Psoas muscle (tissue), 8 donors: ENCODE results near the gene KCTD18. TPM values are rescaled to one million over a fixed set of nuclear protein-coding genes. Genes with fewer than 3 reads are reported as not detected.

Experiments
- ATAC-seq, 4 donors: fragments of 200-7000 bp; cut with Tn5 transposase; one replicate each; pipeline ENCODE4 v1.9.1; 2020; ENCODE audit warnings: moderate library complexity in 3 of 4, mild to moderate bottlenecking in 2 of 4
- DNase-seq, 2 donors: peaks; one replicate each; pipeline ENCODE4 v3.0.0-alpha.2; 2020
- H3K27ac ChIP-seq: fragments of 200-600 bp; one replicate; pipeline ENCODE4 v1.8.0; 2022
- H3K27me3 ChIP-seq, 3 donors: fragments of 200-600 bp in 1 of 3; one replicate each; pipeline versions ENCODE4 v1.6.1 to v1.8.0; 2013 to 2022; ENCODE audit warnings: low read length in 2 of 3, mild to moderate bottlenecking in 2 of 3, moderate library complexity in 1 of 3; ENCODE audit not compliant: insufficient read depth in 3 of 3
- H3K36me3 ChIP-seq, 2 donors: fragments of 200-600 bp in 1 of 2; one replicate each; pipeline versions ENCODE4 v1.6.1 to v1.8.0; 2013 to 2022; ENCODE audit warnings: low read depth in 1 of 2, mild to moderate bottlenecking in 1 of 2, moderate library complexity in 1 of 2; ENCODE audit not compliant: insufficient read depth in 1 of 2
- H3K4me1 ChIP-seq: fragments of 200-600 bp; one replicate; pipeline ENCODE4 v1.8.0; 2022
- H3K4me3 ChIP-seq: fragments of 200-600 bp; one replicate; pipeline ENCODE4 v1.8.0; 2022; ENCODE audit warnings: mild to moderate bottlenecking
- H3K9me3 ChIP-seq: fragments of 200-600 bp; one replicate; pipeline ENCODE4 v1.8.0; 2022
- CTCF ChIP-seq: fragments of 200-600 bp; IDR thresholded peaks from one replicate; pipeline ENCODE4 v1.8.0; 2022; ENCODE audit warnings: antibody characterized with exemption
- WGBS, 3 donors: extraction: QIAGEN DNeasy Blood & Tissue Kit; methylation state at CpG; one replicate each; pipeline versions ENCODE4 v1.1.6 to v1.1.7; 2013; 5-methylcytosine and 5-hydroxymethylcytosine counted together
- intact Hi-C, 2 donors: fragments of 100-400 bp; cut with DNase I; formaldehyde crosslinking; loops; one replicate each; pipeline versions ENCODE4 v1.11.0 to v1.14.2; 2022
- polyA plus RNA-seq, 3 donors: library from polyadenylated mRNA; stranded (reverse); fragments of 200-250 nt; gene quantifications; one replicate each; pipeline ENCODE4 v1.2.3, GENCODE V29; 2013
- total RNA-seq, 4 donors: library from RNA; stranded (reverse); fragmentation: NEBNext Ultra II Directional in 2 of 4; extraction: Animal tissue kit (Norgen Biotek cat#: 25700) in 2 of 4; gene quantifications; one replicate each; pipeline versions ENCODE4 v1.2.1 to v1.2.4, GENCODE V29; 2021 to 2023
- donor health status: healthy with polysubstance abuse.
- donor health status: DM: no; HTN: no; CAD: no; lungs with moderate emphysema.
- donor health status: Bipolar disorder and iron deficiency.
- donor health status: healthy.
- donor health status: DM: yes; HTN: yes; CAD: no.
- donor health status: DM: no; HTN: no; CAD: no.
- donor health status: DM: no; HTN: no; CAD: no.
- donor health status: DM: yes; HTN: yes; CAD: no.

KCTD18 gene
- total and polyA plus RNA-seq, 7 donors, result 7.1 to 24.0 (median 10.3) TPM

- intact Hi-C loops, result no loop called here
- H3K27ac ChIP-seq, result no peak overlapping the region
- peaks cover 7% of the 10 kb centered on the region for H3K4me1 ChIP-seq
- no peak for DNase-seq
- no peaks in the 10 kb centered on the region for H3K36me3 ChIP-seq
- peaks cover 0 to 8% (median 3%) of the 10 kb centered on the region in 3 donors for H3K27me3 ChIP-seq
- WGBS, 3 donors, result 52 to 59% (median 58%) methylated on average over 2 of the region's 2 CpGs
- TF ChIP-seq CTCF, result no peak
- H3K9me3 ChIP-seq, result no peaks in the 10 kb centered on the region
- H3K4me3 ChIP-seq, result no peak overlapping the region
- ATAC-seq, result no peak
Observed at GRCh38 chr2:200523604-200524003, 13.7 kb upstream of the KCTD18 start.

- intact Hi-C loops, result no loop called here
- Histone ChIP-seq H3K9me3 (no peaks in the 10 kb centered on the region), H3K4me3 (no peak overlapping the region), H3K27ac (no peak overlapping the region), H3K36me3 (no peaks in the 10 kb centered on the region), H3K27me3 (peaks cover 0 to 8% (median 3%) of the 10 kb centered on the region in 3 donors), H3K4me1 (peaks cover 7% of the 10 kb centered on the region)
- WGBS, 3 donors, result 74 to 80% (median 75%) methylated on average over 3 of the region's 3 CpGs
- no peak for DNase-seq
- no peak for TF ChIP-seq CTCF
- ATAC-seq, result no peak
Observed at GRCh38 chr2:200523158-200523557, 13.3 kb upstream of the KCTD18 start.

- no peaks in the 10 kb centered on the region for H3K4me1 ChIP-seq
- ATAC-seq, result no peak
- peaks cover 0 to 4% (median 0%) of the 10 kb centered on the region in 3 donors for H3K27me3 ChIP-seq
- intact Hi-C loops, result no loop called here
- no peaks in the 10 kb centered on the region for H3K9me3 ChIP-seq
- H3K36me3 ChIP-seq, result no peaks in the 10 kb centered on the region
- H3K4me3 ChIP-seq, result no peak overlapping the region
- no peak overlapping the region for H3K27ac ChIP-seq
- no peak for DNase-seq
- 15 to 31% (median 26%) methylated on average over 1 of the region's 1 CpG for WGBS, 3 donors
- no peak for TF ChIP-seq CTCF
Observed at GRCh38 chr2:200515155-200515554, 5.3 kb upstream of the KCTD18 start.

- no peaks in the 10 kb centered on the region for H3K4me1 ChIP-seq
- WGBS, 3 donors, result 17 to 37% (median 26%) methylated on average over 7 to 8 of the region's 8 CpGs
- ATAC-seq (peak in 1 of 4 donors; percentile 31), DNase-seq (no peak)
- no peak for TF ChIP-seq CTCF
- H3K9me3 ChIP-seq, result no peaks in the 10 kb centered on the region
- H3K27me3 ChIP-seq, result no peaks in the 10 kb centered on the region
- peak overlapping the region; percentile 59 for H3K27ac ChIP-seq
- H3K36me3 ChIP-seq, result peaks cover 2 to 20% of the 10 kb centered on the region in 2 donors
- intact Hi-C loops, result no loop called here
- peak overlapping the region; percentile 66 for H3K4me3 ChIP-seq
Observed at GRCh38 chr2:200509235-200509611, 645 bp downstream of the KCTD18 start.

GRCh38 chr2:200507179-200507578, 2.7 kb downstream of the KCTD18 start:
- H3K4me1 ChIP-seq, result no peaks in the 10 kb centered on the region
- no peaks in the 10 kb centered on the region for H3K9me3 ChIP-seq
- no peak overlapping the region for H3K4me3 ChIP-seq
- TF ChIP-seq CTCF, result no peak
- intact Hi-C loops, result no loop called here
- H3K27ac ChIP-seq, result no peak overlapping the region
- ATAC-seq (no peak), DNase-seq (no peak)
- no peaks in the 10 kb centered on the region for H3K27me3 ChIP-seq
- 88 to 97% (median 90%) methylated on average over 2 of the region's 2 CpGs for WGBS, 3 donors
- H3K36me3 ChIP-seq, result peaks cover 2 to 38% of the 10 kb centered on the region in 2 donors
